Uterus (tissue), 4 donors: Measurements from ENCODE around the gene ARHGDIB. TPM values are rescaled to one million over a fixed set of nuclear protein-coding genes. Genes with fewer than 3 reads are reported as not detected.

Source experiments
- DNase-seq, 2 donors: peaks; one replicate each; pipeline ENCODE4 v3.0.0-alpha.2; 2019 to 2020
- H3K27ac ChIP-seq, 2 donors: fragments of 200-600 bp; sonication (generic); 1 replicate in 1 of 2; 2 replicates in 1 of 2; pipeline ENCODE4 v1.5.1; 2016 to 2018
- H3K27me3 ChIP-seq, 2 donors: fragments of 200-600 bp; sonication (generic); one replicate each; pipeline ENCODE4 v1.5.1; 2018 to 2019; ENCODE audit warnings: control low read depth in 1 of 2
- H3K36me3 ChIP-seq, 2 donors: fragments of 200-600 bp; sonication (generic); one replicate each; pipeline ENCODE4 v1.5.1; 2019; ENCODE audit warnings: control low read depth in 1 of 2
- H3K4me1 ChIP-seq, 2 donors: fragments of 200-600 bp; sonication (generic); one replicate each; pipeline ENCODE4 v1.5.1; 2018 to 2019; ENCODE audit warnings: control low read depth in 1 of 2
- H3K4me3 ChIP-seq, 2 donors: fragments of 200-600 bp; sonication (generic); 1 replicate in 1 of 2; 2 replicates in 1 of 2; pipeline ENCODE4 v1.5.1; 2018 to 2019; ENCODE audit warnings: mild to moderate bottlenecking in 1 of 2
- H3K9me3 ChIP-seq, 2 donors: fragments of 200-600 bp; sonication (generic); one replicate each; pipeline ENCODE4 v1.5.1; 2019; ENCODE audit warnings: control low read depth in 1 of 2
- POLR2A ChIP-seq, 2 donors: fragments of 450-650 bp; IDR thresholded peaks; one replicate each; pipeline ENCODE4 v1.6.1; 2016; ENCODE audit warnings: antibody characterized with exemption in 2 of 2, mild to moderate bottlenecking in 1 of 2, moderate library complexity in 1 of 2
- intact Hi-C: fragments of 100-400 bp; cut with DNase I; formaldehyde crosslinking; loops from one replicate; pipeline ENCODE4 v1.15.1; 2023; ENCODE audit warnings: low total_unique reads
- total RNA-seq, 4 donors: library from RNA; depleted of rRNA in 3 of 4; stranded (reverse); fragments of >200 nt in 3 of 4; gene quantifications; one replicate each; pipeline versions ENCODE4 v1.1.0 to v1.2.4, GENCODE V29; 2014 to 2023
- TF ChIP-seq, protein P1 (sequence below), 4 experiments: fragments of 200-600 bp in 2 of 4; fragments of 450-650 bp in 2 of 4; sonication (generic) in 2 of 4; IDR thresholded peaks; one replicate each; pipeline ENCODE4 v1.5.1; 2016 to 2019; ENCODE audit warnings: antibody characterized with exemption in 4 of 4, mild to moderate bottlenecking in 2 of 4, moderate library complexity in 1 of 4
- donor health status: DM: yes; HTN: yes; CAD: no.

Gene ARHGDIB
- total RNA-seq, 4 donors from 2014 or later = 28.4 to 175 (median 59.9) TPM

DNA sequence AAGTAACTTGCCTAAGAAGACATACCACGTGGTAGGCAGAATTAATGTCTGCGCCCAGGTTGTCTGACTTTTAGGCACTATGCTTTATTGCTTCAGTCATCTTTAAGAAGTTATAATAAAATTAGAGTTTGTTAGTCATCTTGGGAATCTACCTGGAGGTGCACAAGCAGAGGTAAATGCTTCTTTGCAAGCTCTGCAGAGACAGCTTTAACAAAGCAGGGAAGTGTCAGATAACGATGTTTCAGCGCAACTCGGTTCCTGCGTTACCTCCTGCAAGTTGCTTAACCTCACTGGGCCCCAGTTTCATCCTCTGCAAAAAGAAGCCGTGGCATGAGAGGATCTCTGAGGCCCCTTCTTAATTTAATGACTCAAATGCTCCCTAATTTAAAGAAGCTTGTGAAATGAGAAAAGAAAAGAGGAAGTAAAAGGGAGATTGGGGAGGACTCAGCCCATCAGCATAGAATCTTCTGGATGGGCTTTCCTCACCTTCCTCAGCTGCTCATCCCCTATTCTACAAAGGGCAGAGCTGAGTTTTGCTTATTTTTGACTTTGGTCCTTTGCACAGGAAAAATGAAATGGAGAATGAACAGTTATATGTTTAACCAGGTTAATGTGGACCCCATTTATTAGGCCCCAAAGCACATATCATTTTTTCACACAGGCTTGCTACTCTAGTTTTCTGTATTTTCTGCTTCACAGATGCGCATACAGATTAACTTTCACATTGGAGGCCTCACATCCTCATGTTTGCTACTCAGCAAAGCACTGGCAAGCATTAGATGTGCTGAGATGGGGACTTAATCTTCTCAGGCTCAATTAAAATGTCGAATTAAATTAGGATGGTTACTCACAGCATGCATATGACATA, 5.1 kb downstream of the ARHGDIB start:
- intact Hi-C loops = no loop called here
- DNase-seq = no peak
- no peak for TF ChIP-seq POLR2A (IDR thresholded peaks at IDR 0.05)
- TF ChIP-seq, protein P1, sequence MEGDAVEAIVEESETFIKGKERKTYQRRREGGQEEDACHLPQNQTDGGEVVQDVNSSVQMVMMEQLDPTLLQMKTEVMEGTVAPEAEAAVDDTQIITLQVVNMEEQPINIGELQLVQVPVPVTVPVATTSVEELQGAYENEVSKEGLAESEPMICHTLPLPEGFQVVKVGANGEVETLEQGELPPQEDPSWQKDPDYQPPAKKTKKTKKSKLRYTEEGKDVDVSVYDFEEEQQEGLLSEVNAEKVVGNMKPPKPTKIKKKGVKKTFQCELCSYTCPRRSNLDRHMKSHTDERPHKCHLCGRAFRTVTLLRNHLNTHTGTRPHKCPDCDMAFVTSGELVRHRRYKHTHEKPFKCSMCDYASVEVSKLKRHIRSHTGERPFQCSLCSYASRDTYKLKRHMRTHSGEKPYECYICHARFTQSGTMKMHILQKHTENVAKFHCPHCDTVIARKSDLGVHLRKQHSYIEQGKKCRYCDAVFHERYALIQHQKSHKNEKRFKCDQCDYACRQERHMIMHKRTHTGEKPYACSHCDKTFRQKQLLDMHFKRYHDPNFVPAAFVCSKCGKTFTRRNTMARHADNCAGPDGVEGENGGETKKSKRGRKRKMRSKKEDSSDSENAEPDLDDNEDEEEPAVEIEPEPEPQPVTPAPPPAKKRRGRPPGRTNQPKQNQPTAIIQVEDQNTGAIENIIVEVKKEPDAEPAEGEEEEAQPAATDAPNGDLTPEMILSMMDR (IDR thresholded peaks at IDR 0.05) = no peak
- no peaks in the 10 kb centered on the region for H3K9me3 ChIP-seq
- no peak overlapping the region for H3K4me3 ChIP-seq
- no peaks in the 10 kb centered on the region for H3K4me1 ChIP-seq
- peak overlapping the region; percentile 77 to 82 for H3K27ac ChIP-seq
- no peaks in the 10 kb centered on the region for H3K36me3 ChIP-seq
- H3K27me3 ChIP-seq = no peaks in the 10 kb centered on the region

DNA sequence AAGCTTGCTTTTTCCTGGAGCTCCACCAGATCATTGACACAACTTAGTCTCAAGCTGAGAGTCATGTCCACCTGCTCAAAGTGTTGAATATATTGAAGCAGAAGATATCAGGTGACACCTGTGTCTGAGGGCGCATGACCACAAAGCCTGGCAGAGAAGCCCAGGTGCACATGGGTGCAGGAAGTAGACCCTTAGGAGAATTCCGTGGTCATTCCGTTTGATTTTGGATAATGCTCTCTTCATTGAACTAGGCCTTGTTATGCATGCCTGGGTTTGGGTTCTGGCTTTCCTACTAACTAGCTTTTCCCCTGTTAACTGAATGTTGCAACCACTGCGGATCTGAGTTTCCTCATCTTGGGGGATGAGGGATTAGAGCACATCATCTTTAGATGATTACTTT, 7.1 kb downstream of the ARHGDIB start:
- Histone ChIP-seq H3K4me3 (no peak overlapping the region), H3K27ac (peak overlapping the region in 1 of 2 donors; percentile 93), H3K27me3 (no peaks in the 10 kb centered on the region), H3K4me1 (peaks cover 0 to 2% of the 10 kb centered on the region in 2 donors), H3K9me3 (no peaks in the 10 kb centered on the region), H3K36me3 (no peaks in the 10 kb centered on the region)
- TF ChIP-seq POLR2A (IDR thresholded peaks at IDR 0.05) = no peak
- TF ChIP-seq, protein P1 (IDR thresholded peaks at IDR 0.05) = no peak
- no peak for DNase-seq
- intact Hi-C loops = no loop called here

DNA sequence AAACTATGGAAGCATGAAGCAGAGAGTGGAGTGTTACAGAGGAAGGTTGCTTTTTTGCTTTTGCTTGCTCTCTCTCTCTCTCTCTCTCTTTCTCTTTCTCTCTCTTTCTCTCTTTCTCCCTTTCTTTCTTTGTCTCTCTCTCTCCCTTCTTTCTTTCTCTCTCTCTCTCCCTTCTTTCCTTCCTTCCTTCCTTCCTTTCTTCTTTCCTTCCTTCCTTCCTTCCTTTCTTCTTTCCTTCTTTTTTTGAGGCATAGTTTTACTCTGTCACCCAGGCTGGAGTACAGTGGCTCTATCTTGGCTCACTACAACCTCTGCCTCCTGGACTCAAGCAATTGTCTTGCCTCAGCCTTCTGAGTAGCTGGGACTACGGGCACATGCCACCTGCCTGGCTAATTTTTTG, 7.6 kb downstream of the ARHGDIB start:
- intact Hi-C loops = no loop called here
- Histone ChIP-seq H3K27me3 (no peaks in the 10 kb centered on the region), H3K4me1 (peaks cover 0 to 7% of the 10 kb centered on the region in 2 donors)

DNA sequence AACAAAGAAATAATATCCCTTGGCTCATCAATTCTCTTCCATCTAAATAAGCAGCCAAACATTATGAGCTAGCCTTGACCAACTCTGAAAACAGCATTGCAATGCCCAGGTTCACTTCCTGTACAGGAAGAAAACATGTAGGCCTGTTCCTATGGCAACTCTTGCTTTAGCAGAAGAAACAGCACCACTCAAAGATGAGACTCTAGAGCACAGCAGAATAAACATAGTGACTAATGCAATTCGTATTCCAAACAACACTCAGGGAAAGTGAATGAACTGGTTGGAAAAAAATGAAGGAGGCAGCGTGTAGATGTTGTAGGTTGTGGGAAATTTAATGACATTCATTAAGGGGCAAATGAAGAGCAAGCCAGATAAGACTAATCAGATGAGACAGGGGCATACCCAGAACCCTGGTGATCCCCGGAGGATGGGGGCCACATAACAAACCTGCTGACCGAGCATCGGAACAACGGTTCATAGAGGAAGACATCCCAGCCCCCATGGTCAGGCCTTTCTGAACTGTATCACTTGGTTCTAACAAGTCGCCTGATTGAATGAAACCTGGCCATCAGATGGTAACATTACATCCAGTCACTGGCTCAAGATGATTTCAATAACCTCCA, 9.0 kb downstream of the ARHGDIB start:
- Histone ChIP-seq H3K36me3 (no peaks in the 10 kb centered on the region), H3K27me3 (no peaks in the 10 kb centered on the region), H3K4me1 (peaks cover 0 to 7% of the 10 kb centered on the region in 2 donors), H3K27ac (peak overlapping the region; percentile 60 to 93), H3K9me3 (no peaks in the 10 kb centered on the region), H3K4me3 (no peak overlapping the region)
- intact Hi-C loops = no loop called here
- TF ChIP-seq POLR2A (IDR thresholded peaks at IDR 0.05) = no peak
- TF ChIP-seq, protein P1 (IDR thresholded peaks at IDR 0.05) = no peak
- peak in 1 of 2 donors; percentile 52 for DNase-seq

More for the DNA sequence above, 7.6 kb downstream of the ARHGDIB start:
- Histone ChIP-seq H3K36me3 (no peaks in the 10 kb centered on the region), H3K9me3 (no peaks in the 10 kb centered on the region), H3K27ac (peak overlapping the region in 1 of 2 donors; percentile 93), H3K4me3 (no peak overlapping the region)
- no peak for DNase-seq
- no peak for TF ChIP-seq POLR2A (IDR thresholded peaks at IDR 0.05)
- TF ChIP-seq, protein P1 (IDR thresholded peaks at IDR 0.05) = no peak

DNA sequence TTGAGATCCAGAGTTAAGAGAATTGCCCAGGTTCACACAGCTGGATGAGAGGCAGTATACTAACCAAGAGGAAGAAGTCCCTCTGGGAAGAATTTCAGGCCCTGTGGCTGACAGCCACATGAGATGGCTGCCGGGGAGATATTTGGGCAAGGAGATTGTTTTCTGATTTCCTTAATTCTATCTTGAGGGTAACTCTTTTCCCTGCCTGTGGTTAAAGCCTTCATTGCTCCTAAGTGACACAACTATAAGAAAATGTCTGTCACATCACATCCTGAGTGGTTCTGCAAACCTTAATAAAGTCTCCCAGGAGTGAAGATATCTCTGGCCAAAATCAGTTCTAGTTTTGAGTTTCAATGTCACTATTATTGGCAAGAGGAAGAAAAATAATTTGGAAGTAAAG, 9.6 kb downstream of the ARHGDIB start:
- intact Hi-C loops = no loop called here
- H3K4me1 ChIP-seq = peaks cover 0 to 11% of the 10 kb centered on the region in 2 donors
- H3K27ac ChIP-seq = peak overlapping the region; percentile 60 to 93

More for the DNA sequence above, 9.6 kb downstream of the ARHGDIB start:
- H3K9me3 ChIP-seq = no peaks in the 10 kb centered on the region
- no peaks in the 10 kb centered on the region for H3K36me3 ChIP-seq
- H3K4me3 ChIP-seq = no peak overlapping the region
- DNase-seq = no peak
- H3K27me3 ChIP-seq = no peaks in the 10 kb centered on the region
- TF ChIP-seq, protein P1 (IDR thresholded peaks at IDR 0.05) = no peak
- no peak for TF ChIP-seq POLR2A (IDR thresholded peaks at IDR 0.05)
